Endothelial cell of hepatic sinusoid (primary cell): Measurements from ENCODE around the gene SOWAHA.

Experiments used
- in situ Hi-C: cut with HindIII; loops from 2 replicates; pipeline ENCODE4 v1.10.0; 2017; ENCODE audit warnings: low sequenced_read_pairs

The SOWAHA gene

DNA sequence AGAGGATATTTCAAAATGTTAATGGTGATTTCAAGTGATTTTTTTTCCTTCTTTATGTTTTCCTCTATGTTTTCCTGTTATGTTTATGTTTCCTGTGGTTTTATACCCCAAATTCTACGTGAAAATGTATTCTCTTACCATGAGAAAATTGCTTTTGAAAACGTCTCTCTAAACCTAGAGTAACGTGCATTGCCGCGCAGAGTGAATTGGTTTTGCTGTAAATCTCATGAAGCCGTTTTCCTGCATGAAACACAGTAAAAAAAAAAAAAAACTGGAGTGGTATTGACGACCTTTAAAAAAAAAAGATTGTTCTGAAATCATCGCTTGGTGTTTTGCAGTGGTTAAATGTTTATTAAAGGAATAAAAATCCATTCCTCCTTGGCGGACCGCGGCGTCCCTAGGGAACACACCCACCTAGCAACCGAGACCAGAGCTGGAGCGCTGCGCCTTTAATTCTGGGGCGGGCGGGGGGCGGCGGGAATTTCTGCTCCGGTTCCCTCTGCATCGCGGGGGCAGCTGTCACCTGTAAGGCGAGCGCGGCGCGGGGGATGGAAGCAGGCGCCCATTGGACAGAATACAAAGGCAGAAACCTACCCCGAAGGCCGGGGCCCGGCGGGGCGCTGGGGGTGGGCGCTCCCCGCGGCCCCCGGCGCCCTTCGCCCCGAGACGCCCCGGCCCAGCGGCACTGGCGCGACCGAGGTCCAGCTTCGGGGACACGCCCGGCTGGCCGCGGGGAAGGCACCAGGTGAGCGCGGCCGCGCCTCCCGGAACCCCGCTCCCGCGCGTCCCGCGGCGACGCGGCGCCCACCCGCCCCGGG lies at the start of gene SOWAHA:
Gene SOWAHA (plus strand): TSS at position 522 of the 818 bp plus-strand sequence. CDS start 320 bp downstream, outside the sequence.
- in situ Hi-C loops = no loop called here

DNA sequence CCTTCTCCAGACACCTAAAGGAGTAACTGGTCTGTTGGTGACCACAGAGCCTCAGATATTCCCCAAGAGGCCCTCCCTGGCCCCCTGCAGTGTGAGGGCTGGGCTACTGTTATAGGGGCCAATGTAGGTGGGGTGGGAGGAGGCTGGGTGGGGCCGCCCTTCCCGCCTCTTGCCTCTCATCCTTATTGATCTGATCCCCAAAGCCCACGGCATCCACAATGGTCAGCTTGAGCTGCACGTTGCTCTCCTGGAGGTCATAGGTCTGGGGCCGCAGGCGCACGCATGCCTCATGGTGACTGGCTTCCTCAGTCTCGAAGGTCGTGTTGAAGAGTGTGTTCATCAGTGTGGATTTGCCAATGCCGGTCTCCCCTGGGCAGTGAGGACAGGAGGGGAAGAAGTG lies 49.1 kb upstream of the SOWAHA start:
- in situ Hi-C loops = no loop called here

DNA sequence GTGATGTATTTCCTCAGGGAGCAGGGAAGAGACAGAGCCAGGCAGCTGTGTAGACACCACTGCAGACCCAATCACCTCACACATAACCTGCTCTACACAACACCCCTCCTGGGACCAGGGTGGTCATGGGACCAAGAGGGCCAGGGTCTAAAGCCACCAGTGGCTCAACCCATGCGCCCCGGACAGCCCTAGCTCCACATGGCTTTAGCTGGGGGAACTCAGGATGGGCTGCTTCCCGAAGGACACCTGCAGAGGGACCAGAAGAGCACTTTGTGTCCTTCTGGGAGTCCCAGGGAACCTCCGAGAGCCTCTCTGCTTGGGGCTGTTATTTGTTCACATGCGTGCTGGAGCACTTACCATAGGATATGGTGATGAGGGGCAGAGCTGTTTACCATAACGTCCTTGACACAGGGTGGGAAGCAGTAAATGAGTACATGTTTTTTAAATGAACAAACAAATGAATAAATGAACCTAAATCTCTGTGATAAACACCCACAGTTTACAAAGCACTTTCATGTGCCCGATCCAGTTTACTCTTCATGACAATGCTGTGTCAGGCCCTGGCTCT lies 48.3 kb upstream of the SOWAHA start:
- in situ Hi-C loops = no loop called here

DNA sequence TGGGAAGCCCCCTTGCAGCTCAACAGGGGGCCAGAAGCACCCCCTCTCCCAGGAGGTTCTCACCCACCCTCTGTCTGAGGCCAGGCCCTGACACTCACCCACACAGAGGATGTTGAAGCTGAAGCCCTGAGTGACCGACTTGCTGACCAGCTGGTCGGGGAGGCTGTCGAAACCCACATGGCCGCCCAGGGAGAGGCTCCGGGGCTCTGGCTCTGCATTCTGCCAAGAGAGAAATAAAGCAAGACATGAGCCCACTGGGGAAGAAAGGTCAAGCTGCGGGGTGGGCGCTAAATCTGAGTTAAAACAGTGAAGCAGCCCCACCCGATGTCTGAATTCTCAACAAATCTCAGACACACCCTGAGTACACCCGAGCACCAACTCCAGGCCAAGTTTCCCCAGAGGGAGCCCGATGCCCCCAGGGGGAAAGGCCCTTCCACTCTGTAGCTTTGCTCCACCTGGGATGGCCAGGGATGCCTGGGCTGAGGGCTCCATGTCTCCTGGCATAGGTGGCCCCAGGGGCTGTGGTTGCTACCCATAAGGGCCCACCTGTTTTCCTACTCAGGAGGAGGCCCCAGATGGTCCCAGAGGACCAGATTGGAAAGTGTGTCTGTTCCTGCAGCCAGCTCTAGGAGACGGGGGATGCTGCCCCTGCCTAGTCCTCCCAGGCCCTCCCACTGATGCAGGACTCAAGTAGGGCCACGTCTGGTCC lies 47.6 kb upstream of the SOWAHA start:
- in situ Hi-C loops = no loop called here

DNA sequence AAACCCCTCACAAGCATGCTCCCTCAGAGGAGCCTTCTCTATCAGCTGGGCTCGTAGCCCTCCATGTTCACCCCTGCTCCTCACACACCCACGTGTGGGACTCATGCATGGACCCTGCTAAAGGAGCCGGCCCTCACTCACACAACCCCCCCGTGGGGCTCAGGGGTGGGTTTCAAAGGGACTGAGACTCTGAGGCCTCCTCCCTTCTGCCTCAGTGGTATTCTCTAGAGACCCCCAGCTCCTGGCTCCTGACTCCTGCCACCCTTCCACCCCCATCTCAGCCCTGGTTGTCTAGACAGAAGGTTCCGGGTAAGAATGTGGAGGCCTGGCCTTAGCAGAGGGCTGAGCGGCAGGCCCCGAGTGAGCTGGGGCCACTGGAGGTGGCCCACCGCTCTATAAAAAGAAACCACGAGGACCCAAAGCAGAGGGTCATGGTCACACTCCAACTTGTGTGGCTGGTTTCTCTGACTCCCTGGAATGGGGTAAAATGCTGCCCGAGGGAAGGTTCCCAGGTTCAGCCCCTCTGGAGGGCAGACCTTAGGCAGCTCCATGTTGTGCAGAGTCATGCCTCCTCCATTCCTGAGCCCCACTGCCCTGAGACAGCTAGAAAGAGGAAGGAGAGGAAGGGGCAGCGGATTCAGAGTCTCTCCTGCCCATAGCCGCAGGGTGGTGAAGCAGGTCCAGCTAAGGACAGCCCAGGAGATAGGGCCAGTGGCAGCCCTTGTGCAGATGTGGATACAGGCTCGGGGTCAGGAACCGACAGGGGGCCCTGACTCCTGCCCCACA lies 46.9 kb upstream of the SOWAHA start:
- in situ Hi-C loops = no loop called here

DNA sequence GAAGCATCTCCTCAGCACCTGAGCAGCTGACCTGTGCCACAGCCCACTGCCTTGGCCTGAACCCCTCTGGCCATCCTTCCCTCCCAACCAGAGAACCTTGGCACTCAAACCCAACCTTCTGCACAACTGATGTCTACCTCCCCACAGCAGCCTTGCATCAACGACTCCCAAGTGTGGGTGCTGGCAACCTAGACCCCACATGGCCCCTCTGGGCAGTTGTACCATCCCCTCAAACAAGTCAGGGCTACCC lies 46.4 kb upstream of the SOWAHA start:
- in situ Hi-C loops = no loop called here

DNA sequence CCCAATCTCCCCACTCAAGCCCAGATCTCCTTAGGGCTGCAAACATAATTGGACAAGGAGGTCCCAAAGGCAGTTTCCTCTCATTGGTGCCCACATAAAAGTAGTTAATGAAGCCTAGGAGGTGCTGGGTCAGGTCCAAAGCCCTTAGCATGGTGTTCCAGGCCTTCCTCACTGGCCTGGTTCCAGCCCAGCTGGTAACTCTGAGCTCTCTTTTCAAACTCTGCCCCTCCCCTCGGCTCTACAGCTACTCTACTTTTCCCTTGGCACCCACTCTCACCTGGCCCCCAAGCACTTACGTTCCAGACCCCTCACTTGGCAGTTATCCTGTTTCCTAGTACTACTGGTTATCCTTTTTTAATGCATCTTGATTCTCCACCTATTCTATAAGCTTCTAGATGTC lies 46.0 kb upstream of the SOWAHA start:
- in situ Hi-C loops = no loop called here

DNA sequence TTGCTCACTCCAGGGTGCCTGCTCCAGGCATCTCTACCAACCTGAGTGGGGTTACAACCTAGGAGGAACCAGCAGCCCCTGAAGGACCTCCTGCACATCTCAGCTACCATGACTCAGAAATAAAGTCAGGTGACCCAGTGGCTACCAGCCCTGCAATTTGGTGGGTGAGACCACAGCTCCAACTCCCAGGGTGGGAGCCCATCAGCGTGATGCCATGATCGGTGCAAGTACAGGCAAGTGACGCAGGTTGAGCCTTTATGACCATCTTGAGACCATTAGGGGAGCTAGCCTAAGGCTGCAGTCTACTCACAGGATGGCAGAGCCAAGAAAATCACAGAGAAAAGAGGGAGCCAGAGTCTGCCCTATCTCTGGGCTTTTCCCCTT lies 44.6 kb upstream of the SOWAHA start:
- in situ Hi-C loops = no loop called here

DNA sequence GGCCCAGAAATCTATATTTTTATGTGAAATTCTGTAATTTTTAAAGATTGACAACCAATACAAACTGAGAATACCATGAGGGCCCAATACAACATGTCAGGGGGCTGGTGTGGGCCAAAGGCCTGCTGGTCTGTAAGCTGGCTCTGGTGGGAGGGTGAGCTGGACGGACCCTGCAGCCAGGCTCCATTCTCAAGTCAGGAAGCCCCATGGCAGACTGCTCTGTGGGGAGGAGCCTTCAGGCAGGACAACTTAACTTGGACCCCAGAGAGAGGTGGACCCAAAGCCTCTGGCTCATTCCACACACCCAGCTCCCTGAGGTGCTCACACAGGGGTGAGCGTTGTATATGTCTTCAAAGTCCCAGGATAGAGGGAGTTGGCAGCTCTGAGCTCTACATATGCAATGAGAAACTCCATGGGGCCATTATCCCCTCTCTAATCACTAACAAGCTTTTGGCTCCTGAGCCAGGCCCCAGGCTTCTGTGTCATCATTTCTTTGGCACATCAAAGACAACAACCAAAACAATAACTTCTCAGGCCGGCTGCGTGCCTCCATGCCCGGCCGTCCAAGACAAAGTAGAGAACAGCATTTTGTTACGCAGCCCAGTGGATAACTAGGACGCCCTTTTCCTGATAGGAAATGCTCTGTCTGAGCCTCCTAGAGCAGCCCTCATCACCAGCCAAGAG lies 42.5 kb upstream of the SOWAHA start:
- in situ Hi-C loops = loop anchor here (5.0 kb wide), 1 partner anchor 53 kb away; no protein-coding TSS in a partner anchor

DNA sequence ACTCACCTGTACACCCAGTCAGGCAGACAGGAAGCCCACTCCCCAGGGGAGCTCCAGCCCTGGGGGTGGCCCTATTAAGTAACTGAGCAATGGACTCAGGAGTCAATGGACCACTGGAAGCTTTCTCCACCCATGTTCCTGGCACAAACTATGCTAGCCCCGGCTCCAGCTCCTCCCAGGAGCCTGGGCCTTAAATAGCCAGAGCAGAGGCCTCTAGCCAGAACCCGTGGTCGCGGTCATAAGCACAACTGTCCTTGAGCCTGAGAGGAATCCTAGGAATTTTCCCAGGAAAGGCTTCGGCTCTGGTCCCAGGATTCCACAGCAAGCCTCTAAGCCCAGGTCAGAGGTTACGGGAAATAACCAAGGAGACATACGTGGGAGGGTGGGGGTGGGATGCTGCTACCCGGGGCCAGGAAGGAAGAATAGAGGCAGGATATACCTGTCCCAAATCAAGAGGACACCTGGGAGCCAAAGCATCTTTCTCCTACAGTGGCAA lies 41.6 kb upstream of the SOWAHA start:
- in situ Hi-C loops = loop anchor here (5.0 kb wide), 1 partner anchor 54 kb away; no protein-coding TSS in a partner anchor

DNA sequence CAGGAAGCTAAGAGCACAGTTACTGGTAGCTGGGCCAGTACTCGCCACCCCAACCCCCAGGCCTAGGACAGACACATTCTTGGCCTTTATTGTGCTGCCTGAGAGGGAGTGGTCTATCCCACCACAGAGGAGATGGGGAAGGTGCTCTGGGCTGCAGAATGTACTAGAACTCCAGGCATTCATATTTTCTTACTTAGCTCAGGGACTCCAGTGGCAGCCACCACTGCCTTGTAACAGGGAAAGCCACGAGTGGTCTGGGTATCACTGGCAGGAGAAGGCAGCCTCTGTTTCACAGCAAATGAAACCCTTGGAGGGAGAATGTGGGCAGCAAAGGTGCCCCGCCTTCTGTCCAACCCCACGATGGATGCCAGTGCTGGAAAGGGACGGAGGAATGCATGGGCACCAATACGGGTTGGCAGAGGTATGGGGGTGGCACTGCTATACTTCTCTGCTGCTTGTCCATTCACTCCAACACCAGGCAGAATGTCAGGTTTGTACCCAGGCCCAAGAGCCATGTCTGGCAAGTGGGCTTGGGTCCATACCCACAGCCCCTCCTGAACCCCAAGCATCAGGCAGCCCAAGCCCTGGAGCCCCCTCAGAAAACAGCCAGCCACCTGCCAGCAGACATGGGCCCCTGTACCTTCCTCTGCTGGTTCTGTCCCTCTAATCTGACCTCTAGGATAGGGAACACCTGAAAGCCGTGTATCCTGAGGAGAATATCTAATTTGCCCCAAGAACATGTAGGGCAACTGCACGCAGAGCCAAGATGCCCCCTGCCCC lies 40.6 kb upstream of the SOWAHA start:
- in situ Hi-C loops = loop anchor here (5.0 kb wide), 1 partner anchor 55 kb away; no protein-coding TSS in a partner anchor

DNA sequence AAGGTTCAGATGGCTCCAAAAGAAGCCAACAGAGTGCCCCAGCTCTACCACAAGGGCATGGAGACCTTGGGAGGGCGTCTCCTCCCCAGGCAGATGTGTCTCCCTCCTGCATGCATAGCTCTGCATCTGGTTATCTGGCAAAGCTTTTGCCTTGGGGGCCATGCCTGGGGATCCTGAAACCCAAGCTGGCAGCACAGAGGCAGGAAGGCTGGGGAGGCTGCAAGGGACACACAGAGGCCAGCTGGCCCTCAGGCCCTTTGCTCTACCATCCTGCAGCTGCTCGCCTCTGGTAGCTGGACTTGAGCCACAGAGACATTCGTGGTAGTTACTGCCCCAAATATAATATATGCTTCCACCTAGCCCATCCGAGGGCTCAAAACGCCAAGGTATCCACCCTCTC lies 40.0 kb upstream of the SOWAHA start:
- in situ Hi-C loops = loop anchor here (5.0 kb wide), 1 partner anchor 56 kb away; no protein-coding TSS in a partner anchor

DNA sequence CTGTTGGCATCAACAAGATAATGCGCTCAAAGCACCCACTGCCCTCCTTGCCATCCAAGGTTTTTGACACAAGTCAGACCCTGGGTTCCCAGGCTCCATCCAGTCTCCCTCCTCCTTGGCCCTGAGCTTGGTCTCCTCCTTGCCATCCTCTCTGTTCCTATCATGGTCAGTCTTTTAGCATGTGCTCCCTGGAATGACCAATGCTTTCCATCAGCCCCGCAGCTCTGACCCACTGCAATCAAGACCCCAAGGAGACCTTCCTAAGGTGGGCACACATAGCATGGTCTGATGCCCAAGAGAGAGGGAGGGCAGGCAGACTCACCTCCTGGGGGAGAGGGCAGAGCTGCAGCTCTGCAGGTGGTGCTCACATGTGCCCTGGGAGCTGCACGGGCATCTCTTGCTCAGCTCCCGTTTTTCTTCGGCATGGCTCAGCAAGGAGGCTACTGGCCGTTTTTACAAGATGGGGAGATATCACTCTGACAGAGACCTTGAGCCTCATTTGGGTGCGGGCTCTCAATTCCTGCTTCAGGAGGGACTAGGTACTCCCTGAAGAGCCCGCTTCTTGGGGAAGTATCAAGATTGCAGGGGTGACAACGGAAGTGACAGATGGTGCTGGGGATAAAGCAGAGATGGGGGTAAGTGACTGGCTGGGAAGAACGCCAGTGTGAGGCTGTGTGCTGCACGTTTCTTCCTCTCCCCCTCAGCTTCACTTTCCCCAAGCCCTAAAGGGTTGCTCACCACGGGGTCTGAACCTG lies 39.3 kb upstream of the SOWAHA start:
- in situ Hi-C loops = loop anchor here (5.0 kb wide), 1 partner anchor 56 kb away; no protein-coding TSS in a partner anchor

DNA sequence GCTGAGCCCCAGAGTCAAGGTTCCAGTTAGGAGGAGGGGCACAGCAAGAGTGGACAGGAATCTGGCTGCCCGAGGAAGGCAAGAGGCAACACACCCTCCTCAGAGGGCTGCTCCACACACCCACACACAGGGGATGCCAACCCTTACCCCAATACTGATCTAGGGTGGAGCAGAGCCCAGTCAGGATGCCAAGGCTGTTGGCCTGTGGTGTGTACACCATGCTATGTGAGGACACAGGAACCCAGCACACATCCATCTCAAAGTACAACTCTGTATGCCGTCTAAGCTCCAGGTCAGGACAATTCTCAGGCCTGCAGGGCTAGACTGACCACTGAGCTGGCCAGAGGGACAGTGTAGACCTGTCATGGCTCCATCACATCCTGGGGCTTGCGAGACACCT lies 38.7 kb upstream of the SOWAHA start:
- in situ Hi-C loops = loop anchor here (5.0 kb wide), 1 partner anchor 57 kb away; no protein-coding TSS in a partner anchor

DNA sequence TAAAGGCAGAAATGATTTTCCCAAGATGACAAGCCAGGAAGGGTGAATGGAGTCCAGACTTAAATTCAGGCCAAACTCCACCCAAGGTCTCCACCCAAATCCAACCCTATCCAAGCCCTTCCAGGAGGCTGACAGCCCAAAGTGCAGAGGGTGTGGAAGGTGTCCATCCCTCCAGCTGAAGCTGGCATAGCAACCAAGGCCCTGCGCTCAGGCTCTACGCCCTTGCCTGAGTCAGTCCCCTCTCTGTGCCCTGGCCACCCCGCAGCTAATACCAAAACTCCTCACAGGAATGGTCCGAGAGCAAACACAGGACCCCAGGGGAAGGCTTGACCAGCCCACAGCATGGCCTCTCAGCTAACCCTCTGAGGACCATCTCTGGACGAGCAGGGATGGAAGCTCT lies 38.2 kb upstream of the SOWAHA start:
- in situ Hi-C loops = loop anchor here (5.0 kb wide), 1 partner anchor 58 kb away; no protein-coding TSS in a partner anchor

DNA sequence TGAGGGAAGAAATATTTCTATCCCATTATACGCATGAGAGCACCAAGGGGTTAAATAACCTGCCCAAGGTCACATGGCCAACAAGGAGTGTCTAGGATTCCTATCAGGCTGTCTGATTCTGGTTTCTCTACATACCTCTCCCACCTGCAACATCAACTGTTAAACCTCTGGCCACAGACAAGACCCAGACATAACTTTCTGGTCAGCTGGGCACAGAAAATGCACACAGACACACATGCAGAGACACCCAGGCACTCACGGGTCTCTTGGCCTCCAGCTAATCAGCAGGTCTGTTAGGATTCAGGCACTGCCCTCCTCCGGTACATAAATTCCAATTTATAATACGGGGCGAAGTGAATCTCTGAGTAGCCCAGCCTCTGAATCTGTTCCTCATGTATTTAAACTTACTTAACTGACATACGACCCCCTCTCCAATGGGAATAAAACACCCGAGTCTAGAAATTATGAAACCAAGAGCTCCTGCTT lies 37.6 kb upstream of the SOWAHA start:
- in situ Hi-C loops = no loop called here

DNA sequence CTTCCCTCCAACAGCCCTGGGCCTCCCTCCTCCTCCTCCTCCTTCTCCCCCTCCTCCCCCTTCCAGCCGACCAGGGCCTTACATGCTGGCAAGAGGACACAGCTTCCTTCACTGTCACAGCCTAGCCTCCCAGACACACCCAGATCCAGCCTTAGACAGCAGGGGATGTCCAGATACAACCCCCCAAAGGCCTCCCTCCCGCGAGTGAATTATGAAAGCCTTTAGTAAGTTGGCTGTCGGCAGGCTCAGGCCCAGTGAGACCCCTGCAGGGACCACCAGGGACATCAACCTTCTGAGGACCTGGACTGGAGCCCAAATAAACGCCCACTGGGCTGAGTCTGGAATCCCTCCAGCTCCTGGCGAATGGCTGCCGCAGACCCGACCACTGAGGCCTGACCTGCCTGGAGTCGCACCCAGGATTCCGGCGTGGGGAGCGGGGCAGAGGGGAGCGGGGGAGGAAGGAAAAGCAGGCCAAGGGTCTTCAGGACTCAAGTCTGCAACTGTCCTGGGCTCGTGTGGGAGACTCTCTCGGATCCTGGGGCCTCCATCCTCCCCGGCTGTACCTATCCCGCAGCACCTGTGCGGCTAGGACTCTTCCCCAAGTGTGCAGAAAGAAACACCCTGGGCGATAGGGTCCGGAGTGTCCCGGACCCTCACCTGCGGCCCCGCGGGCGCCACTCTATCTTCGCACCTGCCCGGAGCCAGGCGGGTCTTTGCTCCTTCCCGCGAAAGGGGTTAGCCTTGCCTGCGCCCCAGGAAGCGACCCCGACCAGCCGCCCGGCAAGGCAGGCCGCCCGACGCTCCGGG lies 36.8 kb upstream of the SOWAHA start:
- in situ Hi-C loops = no loop called here

DNA sequence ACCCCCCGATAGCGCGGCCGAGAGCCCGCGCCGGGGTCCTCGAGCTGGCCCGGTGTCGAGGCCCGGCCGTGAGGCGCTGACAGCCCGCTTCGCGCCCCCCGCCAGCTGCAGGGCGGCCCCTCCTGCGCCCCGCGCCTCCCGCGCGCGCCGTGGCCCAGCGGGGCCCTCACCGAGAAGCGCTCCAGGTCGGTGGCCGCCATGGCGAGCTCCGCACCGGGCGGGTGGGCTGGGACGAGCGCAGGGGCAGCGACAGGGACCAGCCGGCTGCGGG lies 36.2 kb upstream of the SOWAHA start:
- in situ Hi-C loops = no loop called here
